ENCODE data around the gene BCAS3.
"Not testable (repeated sequence)": the region's sequence is repeated elsewhere in the genome, so short reads cannot be mapped to it uniquely, and the experiment has no call there.

BCAS3 gene

DNA sequence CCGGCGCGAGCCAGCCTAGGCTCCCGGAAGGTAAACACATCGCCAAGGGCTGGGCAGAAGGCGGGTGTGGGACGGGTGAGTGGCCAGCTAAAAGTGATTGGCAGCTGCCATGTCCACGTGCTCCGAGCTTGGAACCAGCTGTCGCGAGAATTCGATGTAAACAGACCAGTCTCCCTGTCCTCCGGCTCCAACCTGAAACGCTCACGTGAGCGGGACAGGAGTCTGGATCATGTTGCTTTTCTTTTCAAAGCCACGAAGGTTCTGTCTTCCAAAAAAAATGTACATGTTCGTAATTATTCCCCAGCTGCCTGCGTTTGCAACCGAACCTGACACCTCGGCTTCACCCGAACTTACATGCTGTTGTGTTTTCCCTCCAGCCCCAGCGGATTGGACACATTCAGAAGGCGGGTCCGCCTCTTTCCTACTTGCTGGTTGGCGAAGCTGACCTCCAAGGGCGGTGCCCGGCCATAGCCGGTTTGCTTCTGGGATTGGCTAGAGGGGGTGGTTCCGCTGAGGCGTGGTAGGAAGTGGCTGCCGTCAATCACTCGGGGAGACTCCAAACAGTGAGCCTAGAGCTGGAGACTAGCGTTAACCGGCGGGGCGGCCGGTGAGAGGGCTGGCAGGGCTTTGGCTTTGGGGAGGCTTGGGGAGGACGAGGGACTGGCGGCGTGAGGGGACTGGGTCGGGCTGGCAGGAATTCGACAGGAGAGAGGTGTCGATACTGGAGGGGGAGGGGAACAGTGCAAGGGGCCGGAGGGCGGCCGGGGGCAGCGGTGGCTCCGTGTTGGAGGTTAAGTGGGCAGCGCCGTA is at the start of gene BCAS3:
Gene BCAS3, plus strand, starts transcription at position 544 of the 810 bp plus-strand sequence.
- FAIRE-seq = no peak

DNA sequence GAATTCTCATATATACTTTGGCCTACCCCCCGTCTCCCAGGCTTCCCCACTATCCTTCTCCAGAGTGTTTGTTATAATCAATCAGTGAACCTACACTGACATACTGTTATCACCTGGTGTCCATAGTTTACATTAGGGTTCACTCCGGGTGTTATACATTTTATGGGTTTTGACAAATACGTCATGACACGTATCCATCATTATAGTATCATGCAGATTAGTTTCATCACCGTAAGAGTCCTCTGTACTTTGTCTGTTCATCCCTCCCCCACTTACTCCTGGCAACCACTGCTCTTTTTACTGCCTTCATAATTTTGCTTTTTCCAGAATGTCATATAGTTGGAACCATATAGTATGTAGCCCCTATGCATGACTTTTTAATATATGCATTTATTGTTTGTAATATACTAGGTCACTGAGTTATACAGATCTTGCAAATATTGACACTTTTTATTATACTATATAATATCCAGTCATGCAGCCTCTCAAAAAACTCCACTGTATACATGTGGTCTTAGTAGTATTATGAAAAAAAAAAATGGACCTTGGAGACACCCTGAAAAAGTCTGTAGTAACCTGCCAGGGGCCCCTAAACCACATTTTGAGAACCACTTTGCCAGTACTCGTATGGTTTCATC is 49.3 kb upstream of the BCAS3 start:
- FAIRE-seq = no peak

DNA sequence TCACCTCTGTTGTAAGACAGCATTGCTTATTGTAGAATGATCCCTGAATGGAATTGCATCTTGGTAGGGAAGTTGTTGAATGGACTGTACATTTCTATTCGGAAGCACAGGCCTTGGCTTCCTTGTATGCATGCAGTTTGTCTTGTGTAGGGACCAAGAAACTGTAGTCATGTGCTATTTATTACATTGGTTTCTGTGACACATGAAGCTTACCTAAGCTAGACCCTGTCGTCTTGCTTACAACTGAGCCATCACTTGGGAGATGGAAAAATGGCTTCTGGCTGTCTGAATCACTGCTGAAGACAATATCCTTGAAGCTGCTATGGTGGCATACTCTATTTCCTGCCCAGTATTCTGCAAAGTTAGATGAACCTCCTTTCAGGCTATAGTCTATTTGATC is 48.5 kb upstream of the BCAS3 start:
- no peak for FAIRE-seq

DNA sequence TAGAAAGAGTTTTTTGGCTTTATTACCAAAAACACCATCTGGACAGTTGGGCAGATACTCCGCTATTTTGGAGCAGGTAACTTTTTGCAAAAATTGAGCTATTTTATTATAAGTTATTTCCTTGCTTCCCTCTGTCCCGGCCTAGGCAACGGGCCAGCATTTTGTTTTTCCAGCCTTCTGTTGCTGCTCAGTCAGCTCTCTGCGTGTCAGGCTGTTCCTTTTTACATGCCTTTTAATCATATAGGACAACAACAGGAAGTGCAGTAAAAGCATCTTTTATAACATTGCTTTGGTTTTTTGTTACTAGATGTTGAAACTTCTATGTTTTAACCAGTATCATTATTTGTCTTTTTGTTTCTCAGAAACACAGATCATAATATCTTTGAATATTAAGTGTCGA is 47.3 kb upstream of the BCAS3 start:
- FAIRE-seq = no peak

DNA sequence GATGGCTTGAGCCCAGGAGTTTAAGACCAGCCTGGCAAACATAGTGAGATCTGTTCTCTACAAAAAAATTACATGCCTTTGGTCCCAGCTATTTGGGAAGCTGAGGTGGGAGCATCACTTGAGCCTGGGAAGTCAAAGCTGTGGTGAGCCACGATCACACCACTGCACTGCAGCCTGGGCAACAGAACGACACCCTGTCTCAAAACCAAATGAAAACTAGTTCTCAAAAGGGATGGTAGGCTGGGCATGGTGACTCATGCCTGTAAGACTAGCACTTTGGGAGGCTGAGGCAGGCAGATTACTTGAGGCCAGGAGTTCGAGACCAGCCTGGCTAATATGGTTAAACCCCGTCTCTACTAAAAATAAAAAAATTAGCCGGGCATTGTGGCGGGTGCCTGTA is 46.5 kb upstream of the BCAS3 start:
- no peak for FAIRE-seq

DNA sequence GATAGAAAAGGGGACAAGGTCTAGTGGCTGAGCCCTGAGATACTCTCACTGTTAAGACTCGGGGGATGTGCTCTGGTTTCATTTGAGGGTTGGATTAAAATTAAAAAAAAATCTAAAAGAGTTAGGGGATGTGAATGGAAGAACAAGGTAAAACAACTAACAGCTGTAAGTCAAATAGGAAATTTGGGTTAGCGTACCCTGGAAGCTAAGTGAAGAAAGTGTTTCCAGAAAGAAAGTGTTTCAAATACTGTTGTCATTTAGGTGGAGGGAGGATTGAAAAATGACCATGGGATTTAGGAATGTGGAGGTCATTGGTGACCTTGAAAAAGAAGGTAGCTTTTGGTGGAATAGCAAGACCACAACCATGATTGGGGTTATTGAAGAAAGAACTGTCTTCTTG is 40.0 kb upstream of the BCAS3 start:
- no peak for FAIRE-seq

DNA sequence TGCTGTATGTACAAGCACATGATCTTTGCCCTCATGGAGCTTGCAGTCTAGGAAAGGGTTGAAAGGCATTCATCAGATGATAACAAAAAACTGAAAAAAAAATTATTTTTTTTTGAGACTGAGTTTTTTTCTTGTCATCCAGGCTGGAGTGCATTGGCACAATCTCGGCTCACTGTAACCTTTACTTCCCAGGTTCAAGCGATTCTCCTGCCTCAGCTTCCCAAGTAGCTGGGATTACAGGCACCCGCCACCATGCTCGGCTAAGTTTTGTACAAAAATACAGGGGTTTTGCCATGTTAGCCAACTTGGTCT is 38.7 kb upstream of the BCAS3 start:
- FAIRE-seq = no peak

DNA sequence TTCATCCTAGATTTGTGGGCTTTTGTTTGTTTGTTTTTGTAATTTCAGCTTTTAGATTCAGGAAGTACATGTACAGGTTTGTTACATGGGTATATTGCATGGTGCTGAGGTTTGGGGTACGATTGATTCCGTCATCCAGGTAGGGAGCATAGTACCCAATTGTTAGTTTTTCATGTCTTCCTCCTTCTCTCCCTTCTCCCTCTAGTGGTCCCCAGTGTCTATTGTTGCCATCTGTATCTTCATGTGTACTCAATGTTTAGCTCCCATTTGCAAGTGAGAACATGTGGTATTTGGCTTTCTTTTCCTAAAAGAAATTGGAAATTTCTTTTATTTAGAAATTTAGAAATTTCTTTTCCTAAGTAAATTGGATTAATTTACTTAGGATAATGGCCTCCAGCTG is 37.1 kb upstream of the BCAS3 start:
- FAIRE-seq = no peak

DNA sequence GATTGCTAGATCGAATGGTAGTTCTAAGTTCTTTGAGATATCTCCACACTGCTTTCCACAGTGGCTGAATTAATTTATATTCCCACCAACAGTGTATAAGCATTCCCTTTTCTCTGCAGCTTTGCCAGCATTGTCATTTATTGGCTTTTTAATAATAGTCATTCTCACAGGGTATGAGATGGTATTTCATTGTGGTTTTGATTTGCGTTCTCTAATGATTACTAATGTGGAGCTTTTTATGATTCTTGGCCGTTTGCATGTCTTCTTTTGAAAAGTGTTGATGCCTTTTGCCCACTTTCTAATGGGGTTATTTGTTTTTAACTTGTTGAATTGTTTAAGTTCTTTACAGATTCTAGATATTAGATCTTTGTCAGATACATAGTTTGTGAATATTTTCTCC is 36.5 kb upstream of the BCAS3 start:
- FAIRE-seq = no peak

DNA sequence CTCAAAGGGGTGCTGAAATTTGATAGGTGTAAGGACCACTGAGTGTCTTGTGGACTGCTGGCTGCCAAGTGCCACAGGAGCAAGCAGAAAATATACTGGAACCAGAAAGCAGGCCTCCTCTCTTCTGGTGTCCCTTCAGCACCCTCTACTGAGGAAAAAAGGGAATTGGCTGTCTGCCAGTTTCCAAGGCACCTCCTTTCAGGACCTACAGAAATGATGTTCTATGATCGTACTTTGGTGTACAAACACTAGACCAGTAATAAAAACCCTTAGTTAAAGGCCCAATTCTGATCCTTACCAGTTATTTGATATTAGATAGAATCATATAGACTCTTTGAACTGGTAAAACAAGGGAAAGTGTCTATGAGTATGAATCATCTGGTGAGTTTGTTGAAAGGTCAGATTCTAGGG is 35.8 kb upstream of the BCAS3 start:
- no peak for FAIRE-seq

DNA sequence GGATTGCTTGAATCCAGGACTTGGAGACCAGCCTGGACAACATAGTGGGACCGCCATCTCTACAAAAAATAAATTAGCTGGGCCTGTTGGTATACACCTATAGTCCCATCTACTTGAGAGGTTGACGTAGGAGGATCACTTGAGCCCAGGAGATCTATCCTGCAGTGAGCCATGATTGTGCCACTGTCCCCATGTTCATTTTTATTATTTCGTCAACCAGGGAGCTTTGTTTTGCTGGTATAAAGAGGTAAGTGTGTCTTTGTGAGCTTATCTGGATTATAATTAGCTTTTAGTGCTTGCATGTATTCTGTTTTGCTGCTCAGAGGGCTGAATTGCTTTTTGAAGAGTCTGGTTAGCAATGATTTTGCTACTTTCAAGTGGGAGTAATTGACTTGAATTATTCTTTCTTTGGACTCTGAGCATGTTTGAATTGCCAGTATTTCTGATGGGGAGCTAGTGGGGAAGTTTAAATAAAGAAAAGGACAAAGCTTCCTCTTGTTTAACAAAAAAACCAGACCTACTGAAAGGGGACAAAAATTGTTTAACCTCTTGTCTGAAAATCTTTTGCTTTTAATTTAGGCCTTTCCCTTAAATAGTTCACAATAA is 31.6 kb upstream of the BCAS3 start:
- no peak for FAIRE-seq

DNA sequence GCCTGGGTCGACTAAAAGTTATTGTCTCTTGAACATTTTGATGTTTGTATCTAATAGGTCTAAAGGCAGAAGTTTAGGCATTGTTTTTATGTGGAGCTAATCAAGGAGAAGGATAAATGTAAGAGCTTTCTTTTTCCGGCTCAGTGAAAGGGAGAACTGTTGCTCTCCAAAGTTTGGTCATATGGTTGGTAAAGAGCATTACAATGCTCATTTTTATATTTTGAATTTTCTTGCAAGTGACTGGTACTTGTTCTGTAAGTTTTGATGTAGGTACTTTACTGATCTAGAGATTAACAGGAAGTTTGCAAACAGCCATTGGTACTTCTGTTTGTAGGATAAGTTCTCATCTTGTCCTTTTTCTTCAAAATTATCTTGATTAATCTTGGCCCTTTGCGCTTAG is 30.9 kb upstream of the BCAS3 start:
- FAIRE-seq = no peak

DNA sequence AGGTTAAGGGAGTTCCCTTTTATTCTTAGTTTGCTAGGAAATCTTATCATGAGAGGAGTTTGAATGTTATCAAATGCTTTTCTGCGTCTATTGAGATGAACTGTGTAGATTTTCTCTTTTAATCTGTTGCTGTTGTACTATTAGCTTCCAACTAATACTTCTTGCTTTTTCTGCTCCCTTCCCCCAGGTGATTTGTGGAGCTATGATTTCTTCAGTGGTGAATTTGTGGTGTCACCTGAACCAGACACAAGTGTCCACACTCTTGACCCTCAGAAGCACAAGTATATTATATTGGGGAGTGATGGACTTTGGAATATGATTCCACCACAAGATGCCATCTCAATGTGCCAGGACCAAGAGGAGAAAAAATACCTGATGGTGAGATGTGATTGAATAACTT is 29.9 kb upstream of the BCAS3 start:
- no peak for FAIRE-seq

DNA sequence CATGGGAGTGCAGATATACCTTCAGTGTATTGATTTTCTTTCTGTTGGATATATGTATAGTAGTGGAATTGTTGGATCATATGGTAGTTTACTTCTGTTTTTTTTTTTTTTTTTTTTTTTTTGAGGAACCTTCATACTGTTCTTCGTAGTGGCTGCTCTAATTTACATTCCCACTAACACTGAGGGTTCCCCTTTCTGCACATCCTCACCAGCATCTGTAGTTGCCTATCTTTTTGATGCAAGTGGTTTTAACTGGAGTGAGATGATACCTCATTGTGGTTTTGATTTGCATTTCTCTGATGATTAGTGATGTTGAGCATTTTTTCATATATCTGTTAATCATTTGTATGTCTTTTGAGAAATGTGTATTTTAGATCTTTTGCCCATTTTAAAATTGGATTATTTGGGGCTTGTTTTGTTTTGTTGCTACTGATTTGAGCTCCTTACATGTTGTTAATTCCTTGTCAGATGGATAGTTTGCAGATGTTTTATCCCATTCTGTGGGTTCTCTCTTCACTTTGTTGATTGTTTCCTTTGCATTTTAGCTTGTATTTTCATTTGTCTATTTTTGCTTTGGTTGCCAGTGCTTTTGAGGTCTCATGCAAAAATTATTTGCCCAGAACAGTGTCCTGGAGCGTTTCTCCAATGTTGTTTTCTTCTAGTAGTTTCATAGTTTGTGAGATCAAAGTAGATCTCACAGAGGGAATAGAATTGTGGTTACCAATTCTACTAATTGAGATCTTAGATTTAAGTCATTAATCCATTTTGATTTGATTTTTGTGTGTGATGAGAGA is 25.0 kb upstream of the BCAS3 start:
- no peak for FAIRE-seq

DNA sequence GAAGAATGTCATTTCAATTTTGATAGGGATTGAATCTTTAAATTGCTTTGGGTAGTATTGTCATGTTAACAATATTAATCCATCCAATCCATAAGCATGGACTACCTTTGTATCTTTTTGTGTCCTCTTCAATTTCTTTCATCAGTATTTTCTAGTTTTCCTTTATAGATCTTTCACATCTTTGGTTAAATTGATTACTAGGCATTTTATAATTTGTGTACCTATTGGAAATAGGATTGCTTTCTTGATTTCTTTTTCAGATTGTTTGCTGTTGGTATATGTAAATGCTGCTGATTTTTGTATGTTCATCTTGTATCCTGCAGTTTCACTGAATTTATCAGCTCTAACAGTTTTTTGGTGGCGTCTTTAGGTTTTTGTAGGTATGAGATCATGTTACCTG is 24.1 kb upstream of the BCAS3 start:
- no peak for FAIRE-seq

DNA sequence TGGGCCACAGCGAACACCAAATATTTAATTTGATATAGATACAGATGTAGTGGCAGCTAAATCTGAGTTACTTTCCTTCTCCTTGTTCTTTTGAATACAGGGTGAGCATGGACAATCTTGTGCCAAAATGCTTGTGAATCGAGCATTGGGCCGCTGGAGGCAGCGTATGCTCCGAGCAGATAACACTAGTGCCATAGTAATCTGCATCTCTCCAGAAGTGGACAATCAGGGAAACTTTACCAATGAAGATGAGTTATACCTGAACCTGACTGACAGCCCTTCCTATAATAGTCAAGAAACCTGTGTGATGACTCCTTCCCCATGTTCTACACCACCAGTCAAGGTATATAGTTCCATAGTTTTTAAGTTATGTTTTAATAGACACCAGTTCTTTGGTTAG is 21.2 kb upstream of the BCAS3 start:
- FAIRE-seq = no peak

DNA sequence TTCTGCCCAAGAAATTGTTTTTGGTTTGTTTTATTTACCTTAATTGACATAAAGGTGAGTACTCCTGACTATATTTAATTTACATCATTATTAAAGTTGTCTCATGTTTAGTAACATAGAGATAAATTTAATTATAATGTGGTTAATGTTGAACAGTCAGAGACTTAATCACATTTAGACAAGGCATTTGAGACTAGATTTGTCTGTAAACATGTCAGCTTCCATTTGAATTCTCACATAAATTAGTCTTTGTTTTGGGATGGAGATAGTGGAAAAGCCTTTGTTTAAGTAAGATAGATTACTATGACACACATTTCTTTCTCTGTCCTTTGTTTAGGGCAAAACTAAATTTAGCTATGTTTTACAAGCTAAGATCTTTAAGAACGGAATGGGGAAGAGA is 18.5 kb upstream of the BCAS3 start:
- no peak for FAIRE-seq

DNA sequence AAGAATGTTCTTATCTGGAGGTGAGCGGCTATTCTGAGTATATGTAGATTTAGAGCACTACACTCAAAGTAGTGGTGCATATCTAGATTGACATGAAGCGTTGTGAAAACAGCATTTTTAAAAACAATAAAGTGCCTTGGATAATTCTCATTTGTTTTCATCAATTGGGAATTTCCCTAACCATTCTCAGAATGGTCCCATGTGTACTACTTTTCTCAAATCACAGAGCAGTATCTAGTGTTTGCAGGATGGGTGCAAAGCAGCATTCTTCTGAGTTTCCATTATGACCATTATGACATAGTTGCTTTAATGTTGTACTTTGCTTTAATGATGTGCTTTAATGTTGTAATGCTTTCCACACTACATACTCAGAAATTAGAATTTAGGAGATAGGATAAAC is 16.2 kb upstream of the BCAS3 start:
- no peak for FAIRE-seq

DNA sequence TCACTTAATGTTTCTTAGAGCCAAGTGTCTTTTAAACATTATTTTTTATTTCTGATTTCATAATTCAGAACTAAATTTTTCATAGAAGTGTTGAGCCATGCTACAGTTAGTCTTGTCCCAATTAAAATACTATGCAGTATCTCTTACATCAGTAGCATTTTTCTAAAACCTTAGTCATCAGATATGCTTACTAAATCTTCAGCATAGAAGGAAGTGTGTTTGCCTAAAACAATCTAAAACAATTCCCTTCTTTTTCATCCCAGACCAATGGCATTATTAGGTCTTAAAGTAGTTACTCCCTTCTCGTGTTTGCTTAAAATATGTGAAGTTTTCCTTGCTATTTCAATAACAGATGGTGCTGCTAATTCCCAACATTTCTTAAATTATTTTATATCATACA is 13.6 kb upstream of the BCAS3 start:
- no peak for FAIRE-seq

DNA sequence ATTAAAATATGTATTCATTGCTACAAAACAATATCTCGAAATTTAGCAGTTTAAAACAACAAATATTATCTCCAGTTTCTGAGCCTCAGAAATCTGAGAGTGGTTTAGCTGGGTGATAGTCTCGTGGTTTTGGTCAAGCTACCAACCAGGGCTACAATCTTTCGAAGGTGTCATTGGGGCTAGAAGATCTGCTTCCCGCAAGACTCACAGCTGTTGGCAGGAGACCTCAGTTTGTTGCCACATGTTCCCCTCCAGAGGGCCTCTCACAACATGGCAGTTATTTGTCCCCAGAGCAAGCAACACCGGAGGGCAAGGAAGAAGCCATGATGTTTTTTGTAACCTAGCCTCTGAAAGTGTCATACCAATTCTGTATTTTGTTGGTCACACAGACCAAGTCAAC is 12.0 kb upstream of the BCAS3 start:
- no peak for FAIRE-seq

DNA sequence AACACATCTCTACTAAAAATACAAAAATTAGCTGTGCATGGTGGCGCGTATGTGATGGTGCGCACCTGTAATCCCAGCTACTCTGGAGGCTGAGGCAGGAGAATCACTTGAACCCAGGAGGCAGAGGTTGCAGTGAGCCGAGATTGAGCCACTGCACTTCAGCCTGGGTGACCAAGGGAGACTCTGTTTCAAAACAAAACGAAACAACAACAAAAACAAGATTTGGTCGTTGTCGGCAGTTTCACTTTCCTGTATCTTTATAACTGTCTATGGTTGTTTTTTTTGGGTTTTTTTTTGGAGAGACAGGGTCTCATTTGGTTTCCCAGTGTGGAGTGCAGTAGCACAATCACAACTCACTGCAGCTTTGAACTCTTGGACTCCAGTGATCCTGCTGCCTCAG is 8.9 kb upstream of the BCAS3 start:
- FAIRE-seq = not testable (repeated sequence)

DNA sequence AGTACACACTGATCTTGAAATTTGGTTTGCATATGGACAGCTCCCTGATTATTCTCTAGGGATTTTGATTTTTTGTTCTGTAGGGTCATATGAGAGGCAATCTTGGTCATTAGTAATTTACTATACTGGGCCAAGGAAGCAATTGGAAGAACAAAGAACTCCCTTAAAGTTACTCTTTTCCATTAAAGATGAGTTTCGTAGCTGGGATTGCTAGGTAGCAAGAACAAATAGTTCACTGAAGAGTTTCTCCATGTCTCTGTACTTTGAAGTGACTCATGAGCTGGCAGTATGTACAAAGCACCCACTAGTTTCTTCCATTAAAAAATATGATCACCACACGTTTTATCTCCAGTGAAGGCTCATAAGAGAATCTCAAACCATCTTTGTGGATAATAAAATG is 6.2 kb upstream of the BCAS3 start:
- FAIRE-seq = no peak

DNA sequence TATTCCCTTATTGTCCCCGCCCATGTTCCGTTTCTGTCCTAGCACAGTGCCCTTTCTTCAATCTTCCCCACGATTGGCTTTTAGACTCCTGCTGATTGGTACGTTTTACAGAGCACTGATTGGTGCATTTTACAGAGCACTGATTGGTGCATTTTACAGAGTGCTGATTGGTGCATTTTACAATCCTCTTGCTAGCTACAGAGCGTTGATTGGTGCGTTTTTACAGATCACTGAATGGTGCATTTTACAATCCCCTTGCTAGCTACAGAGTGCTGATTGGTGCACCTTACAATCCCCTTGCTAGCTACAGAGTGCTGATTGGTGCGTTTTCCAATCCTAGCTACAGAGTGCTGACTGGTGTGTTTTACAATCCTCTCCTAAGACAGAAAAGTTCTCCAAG is 3.0 kb upstream of the BCAS3 start:
- not testable (repeated sequence) for FAIRE-seq

DNA sequence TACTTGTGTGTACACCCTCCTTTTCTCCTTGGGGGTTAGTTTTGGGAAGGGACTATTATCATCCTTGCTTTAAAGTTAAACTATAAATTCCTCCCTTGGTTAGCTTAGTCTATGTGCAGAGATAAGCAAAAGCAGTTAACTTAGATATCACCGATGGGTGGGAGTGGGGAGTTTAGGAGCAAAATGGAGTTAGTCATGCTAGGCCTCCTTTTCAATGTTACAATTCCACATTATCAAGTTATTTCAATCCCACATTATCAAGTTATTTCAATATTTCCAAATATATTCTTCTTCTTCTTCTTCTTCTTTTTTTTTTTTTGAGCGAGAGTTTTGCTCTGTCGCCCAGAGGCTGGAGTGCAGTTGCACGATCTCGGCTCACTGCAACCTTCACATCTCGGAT is 1.7 kb upstream of the BCAS3 start:
- FAIRE-seq = no peak

All from colon (tissue), 2 donors.